Right renal pelvis (tissue), 4 donors: Measurements from ENCODE around the gene APOL6. TPM values are rescaled to one million over a fixed set of nuclear protein-coding genes. Genes with fewer than 3 reads are reported as not detected.
"Not testable (repeated sequence)": the region's sequence is repeated elsewhere in the genome, so short reads cannot be mapped to it uniquely, and the experiment has no call there.

ENCODE experiments used
- DNase-seq, 4 donors: peaks; one replicate each; pipeline ENCODE4 v3.0.0-alpha.2; 2013; ENCODE audit warnings: low read depth in 4 of 4, low spot score in 3 of 4, missing footprints in 1 of 4
- polyA plus RNA-seq, 4 donors: library from polyadenylated mRNA; unstranded; fragments of 120-200 nt; gene quantifications; one replicate each; pipeline ENCODE4 v1.2.1, GENCODE V29; 2013; ENCODE audit not compliant: insufficient read length in 4 of 4

Gene APOL6
- polyA plus RNA-seq, 4 donors = 2.9 to 5.3 (median 4.5) TPM

- DNase-seq = no peak
These were observed 26.1 kb downstream of the APOL6 start for GRCh38 chr22:35674335-35674734.

GRCh38 chr22:35676065-35676464 is 27.8 kb downstream of the APOL6 start:
- DNase-seq = not testable (repeated sequence)

- DNase-seq = no peak
These were observed 29.4 kb downstream of the APOL6 start for GRCh38 chr22:35677460-35678187.

- no peak for DNase-seq
These were observed 30.6 kb downstream of the APOL6 start for GRCh38 chr22:35678836-35679235.

GRCh38 chr22:35679492-35679891 is 31.2 kb downstream of the APOL6 start:
- not testable (repeated sequence) for DNase-seq

GRCh38 chr22:35681454-35682052 is 33.3 kb downstream of the APOL6 start:
- no peak for DNase-seq

- no peak for DNase-seq
These were observed 35.3 kb downstream of the APOL6 start for GRCh38 chr22:35683560-35683959.

- no peak for DNase-seq
These were observed 36.0 kb downstream of the APOL6 start for GRCh38 chr22:35684270-35684700.

GRCh38 chr22:35684732-35685131 is 36.5 kb downstream of the APOL6 start:
- no peak for DNase-seq

- DNase-seq = no peak
These were observed 37.5 kb downstream of the APOL6 start for GRCh38 chr22:35685731-35686130.

GRCh38 chr22:35686298-35686697 is 38.1 kb downstream of the APOL6 start:
- DNase-seq = no peak

- no peak for DNase-seq
These were observed 39.2 kb downstream of the APOL6 start for GRCh38 chr22:35687461-35687860.

- DNase-seq = no peak
These were observed 40.8 kb downstream of the APOL6 start for GRCh38 chr22:35688913-35689675.

GRCh38 chr22:35690001-35690400 is 41.8 kb downstream of the APOL6 start:
- no peak for DNase-seq

GRCh38 chr22:35695202-35695601 is 47.0 kb downstream of the APOL6 start:
- DNase-seq = no peak

- DNase-seq = no peak
These were observed 48.9 kb downstream of the APOL6 start for GRCh38 chr22:35697142-35697541.

GRCh38 chr22:35699852-35700251 is 51.6 kb downstream of the APOL6 start:
- DNase-seq = not testable (repeated sequence)

- no peak for DNase-seq
These were observed 55.8 kb downstream of the APOL6 start for GRCh38 chr22:35703861-35704584.

GRCh38 chr22:35705141-35705540 is 56.9 kb downstream of the APOL6 start:
- DNase-seq = no peak

- DNase-seq = no peak
These were observed 60.2 kb downstream of the APOL6 start for GRCh38 chr22:35708453-35708852.

- no peak for DNase-seq
These were observed 60.7 kb downstream of the APOL6 start for GRCh38 chr22:35708917-35709316.
